ENCODE measurements around the gene TDRD5.

The TDRD5 gene, protein sequence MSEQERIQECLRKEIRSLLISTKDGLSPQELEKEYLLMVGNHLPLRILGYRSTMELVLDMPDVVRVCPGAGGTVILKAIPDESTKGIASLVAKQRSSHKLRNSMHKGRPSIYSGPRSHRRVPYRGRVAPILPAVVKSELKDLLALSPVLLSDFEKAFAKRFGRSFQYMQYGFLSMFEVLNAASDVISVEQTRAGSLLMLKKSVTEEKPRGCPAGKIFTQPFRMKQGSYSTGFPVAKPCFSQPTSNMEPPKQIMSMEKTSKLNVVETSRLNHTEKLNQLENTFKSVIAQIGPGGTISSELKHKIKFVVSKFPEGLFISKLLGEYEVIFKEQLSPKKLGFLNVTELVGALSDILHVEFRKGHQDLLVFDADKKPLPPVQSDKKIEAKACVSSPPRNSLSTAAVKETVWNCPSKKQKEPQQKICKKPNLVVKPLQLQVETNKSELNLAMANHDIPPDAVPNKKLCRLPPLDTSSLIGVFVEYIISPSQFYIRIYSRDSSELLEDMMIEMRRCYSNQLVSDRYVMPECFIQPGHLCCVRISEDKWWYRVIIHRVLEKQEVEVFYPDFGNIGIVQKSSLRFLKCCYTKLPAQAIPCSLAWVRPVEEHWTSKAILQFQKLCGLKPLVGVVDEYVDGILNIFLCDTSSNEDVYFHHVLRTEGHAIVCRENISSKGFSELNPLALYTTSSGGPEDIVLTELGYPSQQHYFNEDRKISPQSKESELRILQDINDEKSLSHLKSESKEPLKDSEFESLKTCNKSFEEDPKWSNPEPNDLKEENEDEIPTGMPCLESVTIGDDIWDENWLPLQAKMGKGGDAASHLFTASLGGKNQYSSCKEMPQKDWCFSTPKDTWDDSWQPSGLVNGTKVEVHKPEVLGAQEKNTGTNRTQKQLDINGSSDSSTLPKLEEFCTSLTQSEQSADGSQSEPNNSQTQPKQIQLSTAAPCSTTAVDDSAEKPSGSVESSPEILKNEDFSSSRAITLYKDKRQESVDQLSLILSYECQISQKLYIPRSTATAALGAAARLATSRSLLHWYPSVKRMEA

GRCh38 chr1:179591592-179592580 is at the start of gene TDRD5:
Gene TDRD5, plus strand, starts transcription at chr1:179591832. Its CDS starts 784 bp downstream, at chr1:179592616.
- TF ChIP-seq, protein P1, sequence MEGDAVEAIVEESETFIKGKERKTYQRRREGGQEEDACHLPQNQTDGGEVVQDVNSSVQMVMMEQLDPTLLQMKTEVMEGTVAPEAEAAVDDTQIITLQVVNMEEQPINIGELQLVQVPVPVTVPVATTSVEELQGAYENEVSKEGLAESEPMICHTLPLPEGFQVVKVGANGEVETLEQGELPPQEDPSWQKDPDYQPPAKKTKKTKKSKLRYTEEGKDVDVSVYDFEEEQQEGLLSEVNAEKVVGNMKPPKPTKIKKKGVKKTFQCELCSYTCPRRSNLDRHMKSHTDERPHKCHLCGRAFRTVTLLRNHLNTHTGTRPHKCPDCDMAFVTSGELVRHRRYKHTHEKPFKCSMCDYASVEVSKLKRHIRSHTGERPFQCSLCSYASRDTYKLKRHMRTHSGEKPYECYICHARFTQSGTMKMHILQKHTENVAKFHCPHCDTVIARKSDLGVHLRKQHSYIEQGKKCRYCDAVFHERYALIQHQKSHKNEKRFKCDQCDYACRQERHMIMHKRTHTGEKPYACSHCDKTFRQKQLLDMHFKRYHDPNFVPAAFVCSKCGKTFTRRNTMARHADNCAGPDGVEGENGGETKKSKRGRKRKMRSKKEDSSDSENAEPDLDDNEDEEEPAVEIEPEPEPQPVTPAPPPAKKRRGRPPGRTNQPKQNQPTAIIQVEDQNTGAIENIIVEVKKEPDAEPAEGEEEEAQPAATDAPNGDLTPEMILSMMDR (IDR thresholded peaks at IDR 0.05; ENCODE audit: control extremely low read depth, extremely low read depth, low read depth, missing control alignments) = no peak
- ChIA-PET POLR2A (no interaction called here), CTCF (interaction anchor here (0.8 to 1.7 kb wide), 3 partner anchors 11 to 223 kb away, joined by 3 to 5 read pairs (median 3); no protein-coding TSS in a partner anchor)
- peak; percentile 22 for DNase-seq (ENCODE audit: extremely low spot score)

GRCh38 chr1:179545321-179545720 is 46.3 kb upstream of the TDRD5 start:
- no peak for DNase-seq (ENCODE audit: extremely low spot score)
- TF ChIP-seq, protein P1 (IDR thresholded peaks at IDR 0.05; ENCODE audit: control extremely low read depth, extremely low read depth, low read depth, missing control alignments) = no peak
- ChIA-PET CTCF (no interaction called here), POLR2A (no interaction called here)

- POLR2A ChIA-PET = no interaction called here
- CTCF ChIA-PET = no interaction called here
- no peak for DNase-seq (ENCODE audit: extremely low spot score)
- TF ChIP-seq, protein P1 (IDR thresholded peaks at IDR 0.05; ENCODE audit: control extremely low read depth, extremely low read depth, low read depth, missing control alignments) = no peak
Measured at GRCh38 chr1:179547021-179547535, 44.6 kb upstream of the TDRD5 start.

DNA sequence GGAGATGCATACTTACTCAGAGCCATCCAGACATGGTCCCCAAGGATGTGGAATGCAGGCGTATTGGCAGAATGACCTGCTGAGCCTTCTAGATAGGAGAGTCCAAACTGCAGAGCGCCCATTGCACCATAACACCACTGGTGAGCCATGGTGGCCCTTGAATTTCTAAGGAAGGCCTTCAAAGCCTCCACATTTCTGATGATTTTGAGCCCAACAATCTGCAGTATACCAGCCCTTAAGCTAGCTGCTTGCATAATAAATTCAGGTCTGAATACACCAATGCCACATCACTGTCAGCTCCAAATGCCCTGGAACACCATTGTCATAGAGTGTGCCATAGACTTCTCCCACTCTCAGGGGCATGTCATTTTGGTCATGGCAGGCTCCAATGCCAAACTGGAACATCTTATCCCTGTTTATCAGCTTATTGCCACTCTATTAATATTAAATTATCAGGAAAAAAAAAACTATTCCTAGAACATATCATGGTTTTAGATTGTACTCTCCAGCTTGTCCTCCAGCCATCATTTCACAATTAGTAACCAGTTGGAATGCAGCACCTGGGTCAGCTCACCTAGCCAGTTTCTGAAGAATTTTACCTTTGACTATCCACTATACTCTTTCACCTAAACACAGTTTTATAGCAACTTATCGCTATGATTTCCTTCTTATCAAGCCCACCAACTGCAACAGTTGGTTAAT is 42.8 kb upstream of the TDRD5 start:
- TF ChIP-seq, protein P1 (IDR thresholded peaks at IDR 0.05; ENCODE audit: control extremely low read depth, extremely low read depth, low read depth, missing control alignments) = no peak
- CTCF ChIA-PET = no interaction called here
- DNase-seq (ENCODE audit: extremely low spot score) = no peak
- POLR2A ChIA-PET = no interaction called here

DNA sequence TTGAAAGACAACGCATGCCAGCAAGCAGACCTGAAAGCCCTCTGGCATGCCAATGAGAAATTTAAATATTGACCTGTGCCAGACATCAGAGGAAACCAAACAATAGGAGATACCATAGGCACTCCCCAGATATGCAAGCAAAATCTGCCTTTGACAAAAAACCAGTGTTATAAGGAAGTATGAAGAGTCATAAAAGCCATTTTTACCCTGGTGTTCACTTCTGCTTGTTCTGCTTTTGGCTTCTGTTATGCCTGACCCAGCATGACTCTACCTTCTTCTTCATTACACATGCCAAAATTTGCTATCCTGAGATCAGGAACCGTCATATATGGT is 42.3 kb upstream of the TDRD5 start:
- no peak for DNase-seq (ENCODE audit: extremely low spot score)
- ChIA-PET CTCF (no interaction called here), POLR2A (no interaction called here)
- TF ChIP-seq, protein P1 (IDR thresholded peaks at IDR 0.05; ENCODE audit: control extremely low read depth, extremely low read depth, low read depth, missing control alignments) = no peak
